HepG2 (cell line): Measurements from ENCODE around the gene NOS1AP. TPM values are rescaled to one million over a fixed set of nuclear protein-coding genes. Genes with fewer than 3 reads are reported as not detected.

Experiments
- ATF1 ChIP-seq: IDR thresholded peaks from 2 replicates; pipeline ENCODE4 v1.6.1; 2016; ENCODE audit warnings: mild to moderate bottlenecking, control low read depth
- BCL3 ChIP-seq: sonication (generic); formaldehyde crosslinking; IDR thresholded peaks from 2 replicates; pipeline ENCODE4 v1.5.1; 2020; ENCODE audit warnings: mild to moderate bottlenecking, missing genetic modification reagents, moderate library complexity
- CBX1 ChIP-seq: IDR thresholded peaks from one replicate; pipeline ENCODE4 v1.6.1; 2016; ENCODE audit warnings: antibody characterized with exemption, low read depth
- CREM ChIP-seq, 2 experiments: sonication (generic) in 1 of 2; formaldehyde crosslinking in 1 of 2; IDR thresholded peaks; 2 replicates each; pipeline versions ENCODE4 v1.4.0 to v1.6.1; 2016 to 2020; ENCODE audit warnings: antibody characterized with exemption in 1 of 2, mild to moderate bottlenecking in 1 of 2, missing genetic modification reagents in 1 of 2
- DNMT1 ChIP-seq: sonication (generic); formaldehyde crosslinking; IDR thresholded peaks from 2 replicates; pipeline ENCODE4 v1.5.1; 2020; ENCODE audit warnings: mild to moderate bottlenecking, missing genetic modification reagents
- HNF1A ChIP-seq, 2 experiments: sonication (generic) in 1 of 2; formaldehyde crosslinking in 1 of 2; IDR thresholded peaks; 2 replicates each; pipeline versions ENCODE4 v1.4.0 to v1.6.1; 2016 to 2020; ENCODE audit warnings: borderline replicate concordance in 1 of 2, low read depth in 1 of 2, mild to moderate bottlenecking in 1 of 2, missing genetic modification reagents in 1 of 2
- HOXA9 ChIP-seq: sonication (generic); formaldehyde crosslinking; IDR thresholded peaks from 2 replicates; pipeline ENCODE4 v1.8.1; 2022; ENCODE audit warnings: missing genetic modification reagents, mild to moderate bottlenecking, moderate library complexity, borderline replicate concordance
- MEIS1 ChIP-seq: sonication (generic); formaldehyde crosslinking; IDR thresholded peaks from 2 replicates; pipeline ENCODE4 v1.9.0; 2021; ENCODE audit warnings: mild to moderate bottlenecking, missing genetic modification reagents, moderate library complexity, borderline replicate concordance
- MIER2 ChIP-seq: IDR thresholded peaks from 2 replicates; pipeline ENCODE4 v1.6.1; 2016; ENCODE audit warnings: missing biosample characterization, missing genetic modification reagents
- MTF2 ChIP-seq: sonication (generic); formaldehyde crosslinking; IDR thresholded peaks from 2 replicates; pipeline ENCODE4 v1.5.0; 2020; ENCODE audit warnings: missing genetic modification reagents, borderline replicate concordance
- NCOA1 ChIP-seq: sonication (generic); formaldehyde crosslinking; IDR thresholded peaks from 2 replicates; pipeline ENCODE4 v1.9.0; 2021; ENCODE audit warnings: missing genetic modification reagents
- NFATC3 ChIP-seq: sonication (generic); formaldehyde crosslinking; IDR thresholded peaks from 2 replicates; pipeline ENCODE4 v1.5.1; 2020; ENCODE audit warnings: mild to moderate bottlenecking, missing genetic modification reagents
- PPARG ChIP-seq: conservative IDR thresholded peaks from 2 replicates; pipeline ENCODE4 v1.6.1; 2016; ENCODE audit warnings: missing biosample characterization, missing genetic modification reagents
- RAD51 ChIP-seq: fragments of 450-650 bp; IDR thresholded peaks from 2 replicates; pipeline ENCODE4 v1.6.1; 2016; ENCODE audit warnings: borderline replicate concordance
- SMAD3 ChIP-seq: sonication (generic); formaldehyde crosslinking; IDR thresholded peaks from 2 replicates; pipeline ENCODE4 v1.4.0; 2020; ENCODE audit warnings: missing genetic modification reagents
- ZC3H4 ChIP-seq: sonication (generic); formaldehyde crosslinking; IDR thresholded peaks from 2 replicates; pipeline ENCODE4 v1.4.0; 2020; ENCODE audit warnings: missing genetic modification reagents, borderline replicate concordance
- ZEB1 ChIP-seq: IDR thresholded peaks from 2 replicates; pipeline ENCODE4 v1.6.1; 2012; ENCODE audit warnings: mild to moderate bottlenecking, low read depth, inconsistent platforms; ENCODE audit not compliant: insufficient replicate concordance
- ZNF136 ChIP-seq: sonication (generic); formaldehyde crosslinking; IDR thresholded peaks from 2 replicates; pipeline ENCODE4 v1.8.1; 2022; ENCODE audit warnings: low read depth, mild to moderate bottlenecking, moderate library complexity, missing genetic modification reagents
- ZNF224 ChIP-seq: sonication (generic); formaldehyde crosslinking; IDR thresholded peaks from 2 replicates; pipeline ENCODE4 v1.5.0; 2020; ENCODE audit warnings: mild to moderate bottlenecking, missing genetic modification reagents
- ZNF326 ChIP-seq: sonication (generic); formaldehyde crosslinking; IDR thresholded peaks from 2 replicates; pipeline ENCODE4 v1.4.0; 2020; ENCODE audit warnings: missing genetic modification reagents, borderline replicate concordance
- ZNF44 ChIP-seq: sonication (generic); formaldehyde crosslinking; IDR thresholded peaks from 2 replicates; pipeline ENCODE4 v1.5.1; 2020; ENCODE audit warnings: mild to moderate bottlenecking, missing genetic modification reagents
- ZNF562 ChIP-seq: sonication (generic); formaldehyde crosslinking; IDR thresholded peaks from 2 replicates; pipeline ENCODE4 v1.8.0; 2022; ENCODE audit warnings: missing genetic modification reagents, borderline replicate concordance
- ZNF589 ChIP-seq: sonication (generic); formaldehyde crosslinking; conservative IDR thresholded peaks from 2 replicates; pipeline ENCODE4 v1.8.0; 2022; ENCODE audit warnings: mild to moderate bottlenecking, moderate library complexity, missing genetic modification reagents
- ZNF639 ChIP-seq: conservative IDR thresholded peaks from 2 replicates; pipeline ENCODE4 v1.6.1; 2018; ENCODE audit warnings: missing genetic modification reagents
- ZSCAN22 ChIP-seq: sonication (generic); formaldehyde crosslinking; IDR thresholded peaks from 2 replicates; pipeline ENCODE4 v1.4.0; 2020; ENCODE audit warnings: mild to moderate bottlenecking, missing genetic modification reagents
- ZZZ3 ChIP-seq: sonication (generic); formaldehyde crosslinking; IDR thresholded peaks from 2 replicates; pipeline ENCODE4 v1.4.0; 2020; ENCODE audit warnings: missing genetic modification reagents, mild to moderate bottlenecking, borderline replicate concordance
- polyA plus RNA-seq, 8 experiments: library from polyadenylated mRNA; depleted of rRNA in 3 of 8; stranded (reverse) in 7 of 8; unstranded in 1 of 8; fragments of >200 nt; fragmentation: Illumina TruSeq in 4 of 8; extraction: Trizol in 4 of 8; gene quantifications; 2 replicates each; pipeline versions ENCODE4 v1.2.1 to v1.2.3, GENCODE V29; 2011 to 2016; ENCODE audit warnings: low read depth in 4 of 8, missing spikeins in 1 of 8, mixed read lengths in 1 of 8; ENCODE audit not compliant: insufficient read depth in 1 of 8
- total RNA-seq, 5 experiments: library from RNA; depleted of rRNA; stranded (reverse); fragments of >200 nt; fragmentation: Illumina TruSeq; extraction: Trizol; gene quantifications; 2 replicates each; pipeline ENCODE4 v1.2.3, GENCODE V29; 2016; ENCODE audit warnings: low read depth in 1 of 5

NOS1AP gene
- total and polyA plus RNA-seq, 2 of the 13 experiments (the other 11 are each of a cell fraction or from before 2014, with no cell fraction given): 2.0 to 3.3 TPM

- TF ChIP-seq HOXA9 (CRISPR knock-in tag): no peak
- TF ChIP-seq ATF1 (CRISPR knock-in tag): no peak
- TF ChIP-seq BCL3 (CRISPR knock-in tag): no peak
- no peak for TF ChIP-seq RAD51
- no peak for TF ChIP-seq ZNF136 (CRISPR knock-in tag)
- TF ChIP-seq ZZZ3 (CRISPR knock-in tag): no peak
- TF ChIP-seq PPARG: peak; percentile 79
- no peak for TF ChIP-seq MTF2
- TF ChIP-seq MEIS1 (CRISPR knock-in tag): no peak; the same call in 1 of the 2 replicates
- TF ChIP-seq ZNF44 (CRISPR knock-in tag): no peak
- no peak for TF ChIP-seq DNMT1 (CRISPR knock-in tag)
- TF ChIP-seq HNF1A (IDR thresholded peaks at IDR 0.05; ENCODE audit: low read depth): no peak
- no peak for TF ChIP-seq HNF1A (CRISPR knock-in tag; IDR thresholded peaks at IDR 0.05; ENCODE audit: borderline replicate concordance)
- TF ChIP-seq MIER2 (CRISPR knock-in tag): no peak
- no peak for TF ChIP-seq ZNF326 (CRISPR knock-in tag)
- no peak for TF ChIP-seq ZC3H4
- no peak for TF ChIP-seq ZNF589 (CRISPR knock-in tag)
- TF ChIP-seq NFATC3 (CRISPR knock-in tag): no peak
- TF ChIP-seq CBX1: no peak
- no peak for TF ChIP-seq ZNF562
- no peak for TF ChIP-seq NCOA1 (CRISPR knock-in tag)
- TF ChIP-seq ZEB1: no peak
- TF ChIP-seq ZNF639 (CRISPR knock-in tag): no peak
- TF ChIP-seq ZNF224 (CRISPR knock-in tag): no peak
- 0 out of 2 replicates have a peak, but pooled peaks have one; percentile 19 for TF ChIP-seq CREM (IDR thresholded peaks at IDR 0.05)
- TF ChIP-seq CREM (CRISPR knock-in tag; IDR thresholded peaks at IDR 0.05): no peak
- no peak for TF ChIP-seq ZSCAN22 (CRISPR knock-in tag)
- TF ChIP-seq SMAD3 (CRISPR knock-in tag): no peak
These were observed 67.3 kb downstream of the NOS1AP start (continued) for GRCh38 chr1:162136760-162137159.
